DOHH2 (cell line): Measurements from ENCODE around the gene YAE1.
A peak's percentile ranks its signal among the peaks of the same experiment; 100 is the strongest.

Experiments used
- H3F3A ChIP-seq: fragments of 200-600 bp; sonication (generic), shearing (Covaris generic); 2 replicates; pipeline ENCODE4 v1.6.0; 2016; ENCODE audit warnings: antibody characterized with exemption, mild to moderate bottlenecking; ENCODE audit not compliant: control insufficient read depth, insufficient read depth
- H3K27ac ChIP-seq: fragments of 200-600 bp; sonication (generic); 2 replicates; pipeline ENCODE4 v1.5.1; 2014; ENCODE audit warnings: low read depth, mild to moderate bottlenecking, low read length, moderate library complexity
- H3K27me3 ChIP-seq: fragments of 200-600 bp; sonication (generic); 2 replicates; pipeline ENCODE4 v1.6.1; 2014; ENCODE audit warnings: mild to moderate bottlenecking, low read length, mixed read lengths; ENCODE audit not compliant: control insufficient read depth
- H3K36me3 ChIP-seq: fragments of 200-600 bp; sonication (generic); 2 replicates; pipeline ENCODE4 v1.6.1; 2014; ENCODE audit warnings: mild to moderate bottlenecking, low read length, moderate library complexity, mixed read lengths; ENCODE audit not compliant: control insufficient read depth
- H3K4me1 ChIP-seq: fragments of 200-600 bp; sonication (generic); 2 replicates; pipeline ENCODE4 v1.6.1; 2014; ENCODE audit warnings: mild to moderate bottlenecking, low read length, mixed read lengths; ENCODE audit not compliant: control insufficient read depth
- H3K4me2 ChIP-seq: fragments of 200-600 bp; sonication (generic); 2 replicates; pipeline ENCODE4 v1.6.0; 2014; ENCODE audit warnings: mild to moderate bottlenecking, low read length, moderate library complexity
- H3K4me3 ChIP-seq: fragments of 200-600 bp; sonication (generic); 2 replicates; pipeline ENCODE4 v1.5.1; 2014; ENCODE audit warnings: mild to moderate bottlenecking, low read length, mixed read lengths
- H3K79me2 ChIP-seq: fragments of 200-600 bp; sonication (generic); 2 replicates; pipeline ENCODE4 v1.6.1; 2014; ENCODE audit warnings: mild to moderate bottlenecking, low read length, mixed read lengths; ENCODE audit not compliant: control insufficient read depth
- H3K9me2 ChIP-seq: fragments of 200-600 bp; sonication (generic); replicated peaks from 2 replicates; pipeline ENCODE4 v1.6.1; 2014; ENCODE audit warnings: mild to moderate bottlenecking, low read length, mixed read lengths; ENCODE audit not compliant: control insufficient read depth
- H3K9me3 ChIP-seq: fragments of 200-600 bp; sonication (generic); 2 replicates; pipeline ENCODE4 v1.6.1; 2014; ENCODE audit warnings: antibody characterized with exemption, low read length, mixed read lengths; ENCODE audit not compliant: control insufficient read depth, insufficient read depth
- H4K20me1 ChIP-seq: fragments of 200-600 bp; sonication (generic); 2 replicates; pipeline ENCODE4 v1.6.0; 2014; ENCODE audit warnings: low read depth, mild to moderate bottlenecking, antibody characterized with exemption, low read length, moderate library complexity; ENCODE audit not compliant: control insufficient read depth, insufficient read depth
- EZH2phosphoT487 ChIP-seq: fragments of 200-600 bp; sonication (generic); IDR thresholded peaks from 2 replicates; pipeline ENCODE4 v1.6.1; 2017; ENCODE audit warnings: borderline replicate concordance, mild to moderate bottlenecking, antibody characterized with exemption, low read length, moderate library complexity, mixed read lengths
- TF ChIP-seq, protein P1 (sequence below): fragments of 200-600 bp; sonication (generic); IDR thresholded peaks from one replicate; pipeline ENCODE4 v1.5.1; 2014; ENCODE audit warnings: antibody characterized with exemption, mild to moderate bottlenecking, low read depth, low read length; ENCODE audit not compliant: poor library complexity, severe bottlenecking

The YAE1 gene

DNA sequence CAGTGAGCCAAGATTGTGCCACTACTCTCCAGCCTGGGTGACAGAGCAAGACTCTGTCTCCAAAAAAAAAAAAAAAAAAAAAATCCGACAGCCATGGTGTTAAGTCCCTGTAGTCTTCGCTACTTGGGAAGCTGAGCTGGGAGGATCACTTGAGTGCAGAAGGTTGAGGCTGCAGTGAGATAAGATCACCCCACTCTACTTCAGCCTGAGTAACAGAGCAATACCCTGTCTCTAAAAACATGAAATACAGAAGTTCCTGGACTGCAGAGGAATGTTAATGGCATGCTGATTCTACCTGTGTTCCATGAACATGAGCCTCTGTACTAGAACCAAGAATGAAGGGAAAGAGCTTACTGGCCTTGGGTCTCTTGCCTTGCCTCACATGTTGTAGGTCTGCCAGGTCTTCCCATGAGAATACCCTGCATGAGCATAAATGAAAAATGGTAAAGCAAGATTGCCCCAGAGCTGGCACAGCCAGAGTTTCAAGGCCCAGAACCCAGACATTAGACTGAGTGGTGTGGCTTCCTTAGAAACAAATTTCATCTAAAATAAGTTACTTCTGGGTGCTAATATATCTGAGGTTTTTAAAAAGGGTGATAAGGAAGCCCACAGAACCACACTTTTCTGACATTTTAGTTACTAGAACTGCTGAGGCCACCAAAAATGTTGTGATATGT lies 8.6 kb downstream of the YAE1 start:
- no peaks in the 10 kb centered on the region for H3K4me1 ChIP-seq
- H3K9me2 ChIP-seq: no peaks in the 10 kb centered on the region
- TF ChIP-seq EZH2phosphoT487: no peak
- TF ChIP-seq, protein P1, sequence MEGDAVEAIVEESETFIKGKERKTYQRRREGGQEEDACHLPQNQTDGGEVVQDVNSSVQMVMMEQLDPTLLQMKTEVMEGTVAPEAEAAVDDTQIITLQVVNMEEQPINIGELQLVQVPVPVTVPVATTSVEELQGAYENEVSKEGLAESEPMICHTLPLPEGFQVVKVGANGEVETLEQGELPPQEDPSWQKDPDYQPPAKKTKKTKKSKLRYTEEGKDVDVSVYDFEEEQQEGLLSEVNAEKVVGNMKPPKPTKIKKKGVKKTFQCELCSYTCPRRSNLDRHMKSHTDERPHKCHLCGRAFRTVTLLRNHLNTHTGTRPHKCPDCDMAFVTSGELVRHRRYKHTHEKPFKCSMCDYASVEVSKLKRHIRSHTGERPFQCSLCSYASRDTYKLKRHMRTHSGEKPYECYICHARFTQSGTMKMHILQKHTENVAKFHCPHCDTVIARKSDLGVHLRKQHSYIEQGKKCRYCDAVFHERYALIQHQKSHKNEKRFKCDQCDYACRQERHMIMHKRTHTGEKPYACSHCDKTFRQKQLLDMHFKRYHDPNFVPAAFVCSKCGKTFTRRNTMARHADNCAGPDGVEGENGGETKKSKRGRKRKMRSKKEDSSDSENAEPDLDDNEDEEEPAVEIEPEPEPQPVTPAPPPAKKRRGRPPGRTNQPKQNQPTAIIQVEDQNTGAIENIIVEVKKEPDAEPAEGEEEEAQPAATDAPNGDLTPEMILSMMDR: no peak
- H3K27me3 ChIP-seq: no peaks in the 10 kb centered on the region
- H3K27ac ChIP-seq: no peak overlapping the region
- H3K36me3 ChIP-seq: peaks cover 36% of the 10 kb centered on the region
- H3K4me3 ChIP-seq: no peak overlapping the region
- H3K4me2 ChIP-seq: no peak overlapping the region
- H3F3A ChIP-seq: no peaks in the 10 kb centered on the region
- peaks cover 6% of the 10 kb centered on the region for H3K79me2 ChIP-seq
- no peaks in the 10 kb centered on the region for H3K9me3 ChIP-seq
- no peaks in the 10 kb centered on the region for H4K20me1 ChIP-seq

DNA sequence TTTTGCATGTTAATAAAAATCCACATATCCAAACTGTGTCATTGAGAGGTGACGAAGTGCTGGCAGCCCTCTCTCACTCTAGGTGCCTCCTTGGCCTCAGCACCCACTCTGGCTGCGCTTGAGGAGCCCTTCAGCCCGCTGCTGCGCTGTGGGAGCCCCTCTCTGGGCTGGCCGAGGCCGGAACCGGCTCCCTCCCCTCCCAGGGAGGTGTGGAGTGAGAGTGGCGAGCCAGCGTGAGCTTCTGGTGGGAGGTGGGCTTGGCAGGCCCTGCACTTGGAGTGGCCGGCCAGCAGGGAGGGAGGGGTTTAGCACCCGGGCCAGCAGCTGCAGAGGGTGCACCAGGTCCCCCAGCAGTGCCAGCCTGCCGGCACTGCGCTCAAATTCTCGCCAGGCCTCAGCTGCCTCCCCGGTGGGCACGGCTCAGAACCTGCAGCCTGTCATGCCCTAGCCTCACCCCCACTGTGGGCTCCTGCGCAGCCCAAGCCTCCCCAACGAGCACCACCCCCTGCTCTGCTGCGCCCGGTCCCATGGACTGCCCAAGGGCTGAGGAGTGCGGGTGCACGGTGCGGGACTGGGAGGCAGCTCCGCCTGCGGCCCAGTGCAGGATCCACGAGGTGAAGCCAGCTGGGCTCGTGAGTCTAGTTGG lies 11.1 kb downstream of the YAE1 start:
- Histone ChIP-seq H3K27ac (no peak overlapping the region), H3K9me3 (no peaks in the 10 kb centered on the region), H4K20me1 (no peaks in the 10 kb centered on the region), H3K4me1 (peaks cover 10% of the 10 kb centered on the region), H3K4me3 (no peak overlapping the region), H3K4me2 (no peak overlapping the region), H3F3A (0 out of 2 replicates have a peak, but pooled peaks cover 3% of the 10 kb centered on the region), H3K36me3 (peaks cover 17% of the 10 kb centered on the region), H3K79me2 (no peaks in the 10 kb centered on the region), H3K9me2 (no peaks in the 10 kb centered on the region), H3K27me3 (no peaks in the 10 kb centered on the region)
- TF ChIP-seq, protein P1: no peak
- no peak for TF ChIP-seq EZH2phosphoT487

DNA sequence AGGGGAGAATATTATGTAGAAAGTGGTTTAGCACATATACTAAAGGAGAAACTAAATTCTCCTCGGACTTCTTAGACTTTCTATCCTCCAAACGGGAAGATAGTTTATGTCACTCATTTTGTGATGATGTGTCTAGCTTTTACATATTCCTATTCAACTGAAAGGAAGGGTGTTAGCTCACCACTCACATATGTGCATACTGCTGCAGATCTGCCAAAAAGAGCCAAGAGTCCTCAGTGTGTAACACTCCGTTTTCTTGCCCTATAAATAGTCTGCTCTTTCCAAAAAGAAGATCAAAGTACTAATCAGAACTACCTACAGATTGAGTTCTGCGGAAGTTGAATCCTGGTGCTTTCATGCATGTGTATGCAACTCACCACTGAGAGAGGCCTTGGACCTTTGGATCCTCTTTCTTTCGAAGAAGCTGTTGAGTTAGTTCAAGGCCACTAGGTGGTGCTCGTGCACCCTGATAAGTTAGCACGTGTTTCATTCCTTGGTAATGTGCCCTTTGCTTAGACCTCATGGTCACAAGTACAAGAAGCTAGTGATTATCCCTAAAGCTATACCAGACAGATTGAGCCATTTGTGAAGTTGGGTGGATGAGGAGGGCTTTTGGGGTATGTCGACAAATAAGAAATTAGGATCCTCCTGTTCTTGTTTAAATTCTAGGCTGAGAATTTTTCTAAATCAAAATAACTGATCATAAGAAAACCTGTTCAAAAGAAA lies 14.1 kb downstream of the YAE1 start:
- no peaks in the 10 kb centered on the region for H3K36me3 ChIP-seq
- no peak overlapping the region for H3K4me3 ChIP-seq
- H3K9me2 ChIP-seq: no peaks in the 10 kb centered on the region
- H3K4me1 ChIP-seq: peaks cover 10% of the 10 kb centered on the region
- no peak overlapping the region for H3K4me2 ChIP-seq
- no peaks in the 10 kb centered on the region for H3K9me3 ChIP-seq
- no peaks in the 10 kb centered on the region for H3K27me3 ChIP-seq
- TF ChIP-seq, protein P1: peak; percentile 94
- TF ChIP-seq EZH2phosphoT487: no peak
- H3K27ac ChIP-seq: no peak overlapping the region
- H3K79me2 ChIP-seq: no peaks in the 10 kb centered on the region
- no peaks in the 10 kb centered on the region for H4K20me1 ChIP-seq
- 0 out of 2 replicates have a peak, but pooled peaks cover 3% of the 10 kb centered on the region for H3F3A ChIP-seq
